NCI-H226 (cell line): Measurements from ENCODE around the gene MEF2D.
A peak's percentile ranks its signal among the peaks of the same experiment; 100 is the strongest.

Experiments
- DNase-seq: peaks from one replicate; pipeline ENCODE4 v3.0.0-alpha.2; 2015

Gene MEF2D

GRCh38 chr1:156467385-156467784 lies 33.2 kb downstream of the MEF2D start:
- no peak for DNase-seq

DNA sequence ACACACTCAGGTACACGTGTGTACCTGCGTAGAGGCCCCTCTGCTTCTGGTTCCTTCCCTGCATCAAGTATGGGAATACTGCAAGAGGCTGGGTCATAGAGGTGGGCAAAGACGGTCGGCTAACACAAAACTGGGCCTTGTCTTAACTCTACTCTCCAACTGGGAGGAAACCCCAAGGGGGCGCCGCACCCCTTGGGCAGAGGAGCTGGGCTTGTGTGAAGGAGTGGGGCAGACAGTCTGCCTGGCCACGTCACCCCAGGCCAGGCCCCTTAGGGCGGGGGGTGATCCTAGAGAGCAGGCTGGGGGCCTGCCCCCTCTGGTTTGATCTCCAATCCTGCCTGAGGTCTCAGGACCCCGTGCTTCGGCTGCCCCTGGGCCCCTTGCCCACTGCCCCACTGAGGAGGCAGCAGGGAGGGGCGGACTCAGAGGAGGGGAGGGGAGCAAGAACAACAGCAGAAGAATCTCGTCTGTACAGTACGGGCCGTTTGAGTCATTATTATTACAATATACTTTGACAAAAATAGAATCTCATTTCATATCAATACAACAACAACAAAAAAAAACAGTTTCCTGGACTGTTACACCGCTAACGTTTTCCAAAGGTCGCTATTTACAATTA lies 34.7 kb downstream of the MEF2D start:
- no peak for DNase-seq

- no peak for DNase-seq
Measured at GRCh38 chr1:156464825-156465452, 35.6 kb downstream of the MEF2D start.

GRCh38 chr1:156464335-156464734 lies 36.2 kb downstream of the MEF2D start:
- DNase-seq = no peak

GRCh38 chr1:156463874-156464273 lies 36.7 kb downstream of the MEF2D start:
- DNase-seq = no peak

- no peak for DNase-seq
Measured at GRCh38 chr1:156462954-156463795, 37.4 kb downstream of the MEF2D start.

DNA sequence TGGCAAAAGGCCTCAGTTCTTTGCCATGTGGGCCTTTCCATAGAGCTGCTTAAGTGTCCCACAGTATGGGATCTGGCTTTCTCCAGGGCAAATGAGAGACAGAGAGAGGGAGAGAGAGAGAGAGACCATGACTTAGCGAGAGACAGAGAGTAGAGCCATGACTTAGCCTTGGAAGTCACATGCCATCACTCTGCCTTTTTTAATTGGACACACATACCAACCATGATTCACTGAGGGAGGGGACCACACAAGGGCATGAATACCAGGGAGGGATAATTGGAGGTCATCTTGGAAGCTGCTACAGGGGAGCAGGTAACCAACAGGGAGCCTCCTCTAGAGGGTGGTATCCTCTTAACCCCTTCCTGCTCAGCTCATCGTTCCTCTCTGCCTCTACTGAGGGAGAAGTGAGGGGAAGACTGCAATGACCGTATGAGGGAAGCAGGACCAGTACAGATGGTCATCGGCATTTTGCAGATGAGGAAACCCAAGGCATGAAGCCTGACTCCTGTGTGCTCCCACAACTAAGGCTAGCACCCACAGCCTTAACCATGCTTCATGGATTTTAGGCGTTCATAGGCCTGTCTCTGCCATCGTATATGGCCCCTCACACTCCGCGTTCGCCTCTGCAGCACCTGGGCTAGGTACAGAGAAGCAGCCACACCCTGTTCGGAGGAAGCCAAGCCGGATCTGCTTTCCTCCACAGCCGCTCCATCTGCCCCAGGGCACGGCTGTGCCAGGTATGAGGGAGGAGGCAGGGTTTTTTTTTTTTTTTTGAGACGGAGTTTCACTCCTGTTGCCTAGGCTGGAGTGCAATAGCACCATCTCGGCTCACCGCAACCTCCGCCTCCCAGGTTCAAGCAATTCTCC lies 38.6 kb downstream of the MEF2D start:
- DNase-seq = no peak

DNA sequence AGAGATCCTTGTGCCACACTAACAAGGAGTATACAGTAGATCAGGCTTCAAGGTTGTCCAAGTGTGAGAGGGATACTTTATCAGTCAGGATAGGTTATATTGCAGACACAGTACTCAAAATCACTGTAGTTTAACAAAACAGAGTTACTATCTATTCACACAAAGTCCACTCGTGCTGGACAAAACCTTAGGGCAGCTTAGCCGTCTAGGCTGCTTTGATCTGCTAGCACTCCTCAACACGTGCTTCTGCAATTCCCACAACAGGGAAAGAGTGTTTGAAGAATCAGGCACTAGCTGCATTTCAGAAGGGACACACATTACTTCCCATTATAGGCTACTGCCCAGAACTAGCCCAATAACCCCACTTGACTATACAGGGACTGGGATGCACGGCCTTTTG lies 39.5 kb downstream of the MEF2D start:
- no peak for DNase-seq

DNA sequence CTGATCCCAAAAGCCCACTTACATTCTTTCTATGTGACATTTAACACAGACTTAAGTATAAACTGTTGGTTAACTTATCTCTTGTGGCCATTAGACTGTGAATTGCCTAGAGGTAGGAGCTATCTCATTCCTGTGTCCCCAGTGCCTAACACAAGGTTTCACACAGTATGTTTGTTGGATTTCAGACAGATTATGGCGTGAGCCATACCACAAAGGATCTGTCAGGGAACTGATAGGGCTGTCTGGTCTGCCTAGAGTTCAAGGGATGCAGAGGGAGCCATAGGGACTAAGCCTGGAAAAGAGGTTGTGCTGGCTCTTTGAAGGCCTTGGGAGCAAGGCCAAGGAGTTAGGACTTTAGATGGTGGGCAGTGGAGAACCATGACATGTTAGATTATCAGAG lies 40.0 kb downstream of the MEF2D start:
- DNase-seq = no peak

DNA sequence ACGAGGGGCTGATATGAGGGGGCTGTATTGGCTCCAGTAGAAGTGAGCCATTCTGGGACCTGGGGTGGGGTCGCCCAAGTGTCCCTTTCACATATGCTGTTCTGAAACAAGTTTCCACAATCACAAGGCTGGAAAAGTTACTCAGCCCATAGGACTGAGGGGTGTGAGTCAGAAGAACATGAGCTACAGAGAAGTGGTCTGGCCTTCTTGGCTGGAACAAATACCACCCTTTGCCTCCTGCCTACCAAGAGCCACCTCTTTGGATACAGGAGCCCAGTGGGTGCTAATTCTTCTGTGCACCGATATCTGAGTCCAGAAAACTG lies 42.4 kb downstream of the MEF2D start:
- DNase-seq = peak; percentile 31

GRCh38 chr1:156456625-156457465 lies 43.7 kb downstream of the MEF2D start:
- peak; percentile 96 for DNase-seq

- no peak for DNase-seq
Measured at GRCh38 chr1:156455362-156455761, 45.2 kb downstream of the MEF2D start.

DNA sequence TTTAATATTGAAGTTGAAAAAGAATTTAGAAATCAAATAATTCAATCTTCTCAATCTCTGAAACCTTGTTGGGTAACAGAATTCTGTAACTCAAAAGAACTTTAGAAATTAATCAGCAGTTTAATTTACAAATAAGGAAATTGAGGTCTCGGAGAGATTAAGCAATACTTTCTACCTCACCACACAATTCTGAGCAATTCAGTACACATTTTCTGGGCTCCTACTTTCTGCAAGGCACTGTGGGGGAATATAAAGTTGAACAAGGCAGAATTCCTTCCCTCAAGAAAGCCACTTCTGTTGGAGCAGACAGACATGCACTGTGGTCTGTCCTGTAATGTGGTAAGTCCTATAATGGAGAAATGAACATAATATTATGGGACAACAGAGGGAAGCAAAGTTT lies 47.7 kb downstream of the MEF2D start:
- no peak for DNase-seq

- DNase-seq = no peak
Measured at GRCh38 chr1:156451505-156452160, 48.9 kb downstream of the MEF2D start.

DNA sequence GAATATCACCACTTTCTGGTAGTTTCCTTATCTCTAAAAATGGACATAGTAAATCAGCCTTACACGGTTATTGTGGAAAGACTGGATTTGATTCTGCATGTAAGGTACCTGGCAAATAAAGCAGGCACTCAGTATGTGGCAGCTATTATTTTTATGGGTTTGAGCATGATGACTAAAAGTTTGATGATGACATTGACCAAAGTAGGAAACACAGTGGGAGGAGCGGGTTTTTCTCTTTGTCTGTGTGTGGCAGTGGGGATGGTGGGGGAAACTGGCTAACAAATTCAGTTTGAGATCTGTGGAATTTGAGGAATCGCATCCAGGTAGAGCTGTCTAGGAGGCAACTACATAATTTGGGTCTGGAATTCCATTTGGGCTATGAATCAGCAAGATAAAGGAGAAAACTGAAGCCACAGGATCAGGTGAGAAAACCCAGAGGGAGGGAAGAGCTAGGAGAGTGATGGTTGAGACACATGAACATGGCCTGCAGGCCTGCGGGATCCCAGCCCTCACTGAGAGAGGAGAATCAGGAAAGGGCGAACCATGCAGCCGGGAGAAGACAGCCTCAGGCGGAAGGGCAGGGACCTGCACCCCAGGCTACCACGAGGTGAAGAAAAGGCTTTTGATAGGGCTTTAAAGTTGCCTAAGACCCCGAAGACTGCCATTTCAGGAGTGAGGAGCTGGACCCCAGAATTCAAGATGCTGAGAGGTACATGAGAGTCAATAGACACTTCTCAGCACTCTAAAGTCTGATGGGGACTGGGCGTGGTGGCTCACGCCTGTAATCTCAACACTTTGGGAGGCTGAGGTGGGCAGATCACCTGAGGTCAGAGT lies 52.2 kb downstream of the MEF2D start:
- DNase-seq = no peak

DNA sequence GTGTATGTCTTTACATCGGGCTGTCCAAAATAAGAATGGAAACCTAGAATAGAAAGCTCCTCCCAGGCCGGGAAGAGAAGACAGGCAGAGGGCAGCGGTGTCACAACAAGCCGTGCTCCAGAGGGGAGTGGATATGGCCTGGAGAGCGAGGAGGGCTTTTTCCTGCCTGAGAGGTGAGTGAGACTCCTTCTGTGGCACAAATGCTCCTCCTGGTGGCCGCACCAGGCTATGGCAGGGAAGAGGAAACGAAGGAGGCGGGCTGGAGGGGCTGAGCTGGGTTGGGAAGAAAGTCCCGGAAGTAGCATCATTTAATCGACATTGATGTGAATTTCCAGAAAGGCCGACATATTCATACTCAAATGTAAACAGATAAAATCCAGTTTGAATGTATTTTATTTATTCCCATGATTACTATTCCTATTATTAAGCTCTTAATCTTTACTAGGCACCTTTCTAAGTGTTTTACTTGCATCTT lies 54.7 kb downstream of the MEF2D start:
- peak; percentile 81 for DNase-seq

DNA sequence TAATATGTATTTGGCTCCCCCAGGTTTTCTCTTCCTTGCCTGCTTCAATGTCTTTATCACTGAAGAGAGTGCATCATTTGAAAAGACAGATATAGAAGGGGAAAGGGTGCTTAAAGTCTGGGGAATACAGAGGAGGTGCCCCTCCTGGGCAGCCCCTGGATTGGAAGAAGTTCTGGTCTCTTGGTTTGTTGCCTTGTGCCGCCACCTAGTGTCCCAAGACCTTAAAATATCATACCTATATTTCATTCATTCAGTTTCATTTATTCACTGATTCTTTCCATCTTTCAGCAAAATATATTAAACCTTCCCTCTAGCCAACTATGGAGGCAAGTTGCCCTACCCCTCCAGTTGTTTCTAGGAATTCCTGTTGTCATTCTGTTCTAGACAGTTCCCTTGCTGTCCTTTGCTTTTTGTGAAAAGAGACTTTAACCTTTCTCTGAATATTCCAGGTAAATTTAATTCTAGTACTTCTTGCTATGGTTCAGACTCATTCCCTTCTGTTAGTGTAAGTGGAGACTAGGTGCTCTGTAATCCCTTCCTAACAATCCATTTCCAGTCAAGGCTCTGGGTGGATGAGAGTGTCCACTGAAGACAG lies 56.1 kb downstream of the MEF2D start:
- DNase-seq = no peak

DNA sequence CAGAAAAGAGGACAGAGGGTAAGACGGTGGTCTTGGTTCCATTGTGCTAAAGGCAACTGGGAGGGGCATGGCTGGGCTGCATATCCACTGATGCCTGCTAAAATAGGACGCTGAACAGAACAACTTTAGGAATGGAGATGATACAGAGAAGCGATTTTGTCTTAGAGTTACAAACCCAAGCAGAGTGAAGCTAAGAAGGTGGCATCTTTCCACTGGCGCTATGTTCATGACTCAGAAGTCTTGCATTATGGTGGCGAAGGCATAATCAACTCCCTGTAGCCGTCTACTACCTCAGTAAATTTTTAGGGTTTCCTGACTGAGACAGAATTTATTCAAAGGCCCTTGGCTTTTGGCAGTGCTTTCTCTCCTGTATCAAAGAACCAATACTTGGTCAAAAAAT lies 57.3 kb downstream of the MEF2D start:
- DNase-seq = no peak

DNA sequence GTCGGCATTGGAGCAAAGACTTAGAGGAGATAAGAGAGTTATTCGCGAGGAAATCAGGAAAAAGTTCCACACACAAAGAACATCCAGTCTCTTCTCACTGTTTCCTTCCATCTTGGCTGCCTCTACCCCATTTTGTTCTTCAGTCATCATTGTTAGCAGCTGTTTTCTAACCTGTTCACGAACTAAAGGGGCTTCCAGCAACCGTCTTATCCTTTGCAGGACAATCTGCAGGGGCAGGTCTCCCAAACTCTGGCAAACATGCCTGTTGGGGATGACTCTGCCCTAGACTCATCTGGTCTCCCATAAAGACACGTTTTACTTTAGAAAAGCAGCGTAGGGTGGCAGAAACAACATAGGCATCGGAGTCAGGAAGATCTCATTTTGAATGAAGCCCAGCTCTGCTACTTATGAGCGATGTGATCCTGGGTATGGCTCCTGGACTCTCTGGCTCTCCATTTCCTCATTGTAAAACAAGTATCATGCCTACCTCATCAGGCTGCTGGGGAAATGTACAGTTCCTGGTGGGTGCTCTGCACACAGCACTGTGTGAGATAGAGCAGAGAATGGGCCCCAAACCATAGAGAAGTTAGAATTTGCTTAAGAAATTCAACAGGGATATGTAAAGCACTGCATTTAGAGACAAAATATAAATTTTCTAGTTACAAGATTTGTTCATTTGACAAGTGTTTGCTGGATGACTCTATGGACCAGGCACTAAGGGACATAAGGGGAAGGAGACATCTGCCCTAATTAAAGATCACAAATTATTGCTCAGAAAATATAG lies 59.7 kb downstream of the MEF2D start:
- DNase-seq = no peak
